HEK293 (cell line): ENCODE data around the gene IRF6.

Source experiments
- BCL11A ChIP-seq: fragments of 450-650 bp; formaldehyde crosslinking; IDR thresholded peaks from 2 replicates; pipeline ENCODE4 v1.5.1; 2016; ENCODE audit warnings: low read depth, missing biosample characterization, missing genetic modification characterization
- CTCF ChIP-seq: fragments of 450-650 bp; formaldehyde crosslinking; IDR thresholded peaks from 2 replicates; pipeline ENCODE4 v1.5.1; 2016; ENCODE audit warnings: missing biosample characterization, missing genetic modification characterization
- FEZF1 ChIP-seq: fragments of 450-650 bp; formaldehyde crosslinking; IDR thresholded peaks from 2 replicates; pipeline ENCODE4 v1.5.1; 2016; ENCODE audit warnings: missing biosample characterization, missing genetic modification characterization
- GFI1B ChIP-seq: fragments of 450-650 bp; formaldehyde crosslinking; IDR thresholded peaks from 2 replicates; pipeline ENCODE4 v1.5.1; 2016; ENCODE audit warnings: missing biosample characterization, missing genetic modification characterization
- GLIS1 ChIP-seq: fragments of 450-650 bp; formaldehyde crosslinking; IDR thresholded peaks from 2 replicates; pipeline ENCODE4 v1.5.1; 2016; ENCODE audit warnings: missing biosample characterization, missing genetic modification characterization
- HOXC10 ChIP-seq: sonication (generic); formaldehyde crosslinking; IDR thresholded peaks from 2 replicates; pipeline ENCODE4 v1.8.1; 2023; ENCODE audit warnings: mild to moderate bottlenecking, missing genetic modification reagents
- REST ChIP-seq: fragments of 450-650 bp; formaldehyde crosslinking; IDR thresholded peaks from 2 replicates; pipeline ENCODE4 v1.5.1; 2016; ENCODE audit warnings: missing biosample characterization, missing genetic modification characterization
- SCRT1 ChIP-seq: fragments of 450-650 bp; formaldehyde crosslinking; IDR thresholded peaks from 2 replicates; pipeline ENCODE4 v1.5.1; 2016; ENCODE audit warnings: missing biosample characterization, missing genetic modification characterization, borderline replicate concordance
- ZBTB7A ChIP-seq: fragments of 450-650 bp; formaldehyde crosslinking; IDR thresholded peaks from 2 replicates; pipeline ENCODE4 v1.5.1; 2016; ENCODE audit warnings: low read depth, missing biosample characterization, missing genetic modification characterization
- ZFP3 ChIP-seq: fragments of 450-650 bp; formaldehyde crosslinking; IDR thresholded peaks from 2 replicates; pipeline ENCODE4 v1.5.1; 2016; ENCODE audit warnings: low read depth, missing biosample characterization, missing genetic modification characterization
- ZFP69B ChIP-seq: fragments of 450-650 bp; formaldehyde crosslinking; IDR thresholded peaks from 2 replicates; pipeline ENCODE4 v1.5.1; 2016; ENCODE audit warnings: missing biosample characterization, missing genetic modification characterization
- ZNF16 ChIP-seq: fragments of 450-650 bp; formaldehyde crosslinking; IDR thresholded peaks from 2 replicates; pipeline ENCODE4 v1.5.1; 2016; ENCODE audit warnings: low read depth, missing biosample characterization, missing genetic modification characterization
- ZNF184 ChIP-seq: fragments of 450-650 bp; IDR thresholded peaks from 2 replicates; pipeline ENCODE4 v1.5.1; 2018; ENCODE audit warnings: missing biosample characterization, mild to moderate bottlenecking, missing genetic modification characterization
- ZNF2 ChIP-seq: fragments of 450-650 bp; formaldehyde crosslinking; IDR thresholded peaks from 2 replicates; pipeline ENCODE4 v1.5.1; 2016; ENCODE audit warnings: missing biosample characterization, missing genetic modification characterization
- ZNF202 ChIP-seq: fragments of 450-650 bp; formaldehyde crosslinking; IDR thresholded peaks from 2 replicates; pipeline ENCODE4 v1.5.1; 2016; ENCODE audit warnings: missing biosample characterization, missing genetic modification characterization, borderline replicate concordance
- ZNF239 ChIP-seq: fragments of 450-650 bp; formaldehyde crosslinking; IDR thresholded peaks from 2 replicates; pipeline ENCODE4 v1.5.1; 2016; ENCODE audit warnings: missing biosample characterization, missing genetic modification characterization
- ZNF26 ChIP-seq: fragments of 450-650 bp; formaldehyde crosslinking; IDR thresholded peaks from 2 replicates; pipeline ENCODE4 v1.5.1; 2016; ENCODE audit warnings: missing biosample characterization, missing genetic modification characterization
- ZNF311 ChIP-seq: fragments of 450-650 bp; formaldehyde crosslinking; IDR thresholded peaks from 2 replicates; pipeline ENCODE4 v1.5.1; 2017; ENCODE audit warnings: missing biosample characterization, missing genetic modification characterization, borderline replicate concordance
- ZNF394 ChIP-seq: fragments of 450-650 bp; formaldehyde crosslinking; IDR thresholded peaks from 2 replicates; pipeline ENCODE4 v1.5.1; 2016; ENCODE audit warnings: missing biosample characterization, missing genetic modification characterization, mild to moderate bottlenecking, moderate library complexity, borderline replicate concordance
- ZNF404 ChIP-seq: fragments of 450-650 bp; formaldehyde crosslinking; IDR thresholded peaks from 2 replicates; pipeline ENCODE4 v1.5.1; 2017; ENCODE audit warnings: missing biosample characterization, missing genetic modification characterization
- ZNF48 ChIP-seq: fragments of 450-650 bp; formaldehyde crosslinking; IDR thresholded peaks from 2 replicates; pipeline ENCODE4 v1.5.1; 2016; ENCODE audit warnings: missing biosample characterization, missing genetic modification characterization
- ZNF510 ChIP-seq: fragments of 450-650 bp; formaldehyde crosslinking; IDR thresholded peaks from 2 replicates; pipeline ENCODE4 v1.5.1; 2018; ENCODE audit warnings: mild to moderate bottlenecking, missing genetic modification characterization, missing biosample characterization; ENCODE audit not compliant: insufficient replicate concordance
- ZNF549 ChIP-seq: fragments of 450-650 bp; IDR thresholded peaks from 2 replicates; pipeline ENCODE4 v1.5.1; 2018; ENCODE audit warnings: missing biosample characterization, missing genetic modification characterization, mild to moderate bottlenecking, inconsistent platforms, moderate library complexity
- ZNF560 ChIP-seq: fragments of 450-650 bp; formaldehyde crosslinking; IDR thresholded peaks from 2 replicates; pipeline ENCODE4 v1.5.1; 2017; ENCODE audit warnings: missing biosample characterization, missing genetic modification characterization, borderline replicate concordance
- ZNF580 ChIP-seq: fragments of 450-650 bp; formaldehyde crosslinking; IDR thresholded peaks from 2 replicates; pipeline ENCODE4 v1.5.1; 2016; ENCODE audit warnings: missing biosample characterization, missing genetic modification characterization
- ZNF585B ChIP-seq: fragments of 450-650 bp; formaldehyde crosslinking; IDR thresholded peaks from 2 replicates; pipeline ENCODE4 v1.5.1; 2016; ENCODE audit warnings: missing biosample characterization, missing genetic modification characterization
- ZNF629 ChIP-seq: fragments of 450-650 bp; formaldehyde crosslinking; IDR thresholded peaks from 2 replicates; pipeline ENCODE4 v1.5.1; 2017; ENCODE audit warnings: missing biosample characterization, missing genetic modification characterization
- ZNF645 ChIP-seq: fragments of 450-650 bp; formaldehyde crosslinking; IDR thresholded peaks from 2 replicates; pipeline ENCODE4; 2016; ENCODE audit warnings: missing biosample characterization, missing genetic modification characterization
- ZNF747 ChIP-seq: fragments of 450-650 bp; formaldehyde crosslinking; IDR thresholded peaks from 2 replicates; pipeline ENCODE4 v1.5.1; 2016; ENCODE audit warnings: missing biosample characterization, missing genetic modification characterization
- ZNF776 ChIP-seq: fragments of 450-650 bp; formaldehyde crosslinking; IDR thresholded peaks from 2 replicates; pipeline ENCODE4 v1.5.0; 2017; ENCODE audit warnings: missing biosample characterization, missing genetic modification characterization, borderline replicate concordance
- ZNF837 ChIP-seq: fragments of 450-650 bp; formaldehyde crosslinking; IDR thresholded peaks from 2 replicates; pipeline ENCODE4 v1.5.1; 2016; ENCODE audit warnings: missing biosample characterization, missing genetic modification characterization
- ZSCAN4 ChIP-seq: fragments of 450-650 bp; formaldehyde crosslinking; IDR thresholded peaks from 2 replicates; pipeline ENCODE4 v1.5.1; 2017; ENCODE audit warnings: missing biosample characterization, missing genetic modification characterization

The IRF6 gene

GRCh38 chr1:209747580-209748262 lies 58.2 kb downstream of the IRF6 start (continued):
- TF ChIP-seq ZNF26 (tag by site-specific recombination): no peak
- TF ChIP-seq HOXC10: no peak
- TF ChIP-seq GFI1B: 0 out of 2 replicates have a peak, but pooled peaks have one; percentile 4
- no peak for TF ChIP-seq ZNF16 (tag by site-specific recombination)
- TF ChIP-seq ZNF394 (tag by site-specific recombination): peak; percentile 60; the same call in 1 of the 2 replicates
- TF ChIP-seq ZNF580: peak; percentile 95
- TF ChIP-seq ZNF239: no peak
- peak; percentile 78 for TF ChIP-seq ZFP69B
- TF ChIP-seq ZNF2 (tag by site-specific recombination): peak; percentile 100
- no peak for TF ChIP-seq ZNF404 (tag by site-specific recombination)
- TF ChIP-seq ZNF747 (tag by site-specific recombination): no peak
- TF ChIP-seq ZNF48 (tag by site-specific recombination): no peak
- TF ChIP-seq REST (tag by site-specific recombination): peak; percentile 71
- no peak for TF ChIP-seq ZNF776 (tag by site-specific recombination)
- no peak for TF ChIP-seq ZNF510
- no peak for TF ChIP-seq ZNF837
- TF ChIP-seq ZNF184 (tag by site-specific recombination): no peak
- no peak for TF ChIP-seq ZNF560 (tag by site-specific recombination)
- TF ChIP-seq ZFP3: no peak
- no peak for TF ChIP-seq ZNF645 (tag by site-specific recombination)
- TF ChIP-seq BCL11A: peak; percentile 71; the same call in 1 of the 2 replicates
- no peak for TF ChIP-seq ZNF549 (tag by site-specific recombination)
- no peak for TF ChIP-seq ZNF585B (tag by site-specific recombination)
- peak; percentile 88 for TF ChIP-seq FEZF1 (tag by site-specific recombination)
- TF ChIP-seq ZSCAN4 (tag by site-specific recombination): no peak; the same call in 1 of the 2 replicates
- no peak; the same call in 1 of the 2 replicates for TF ChIP-seq SCRT1 (tag by site-specific recombination)
- TF ChIP-seq ZNF311: no peak
- peak; percentile 84 for TF ChIP-seq ZNF629
- no peak; the same call in 1 of the 2 replicates for TF ChIP-seq ZBTB7A (tag by site-specific recombination)
- TF ChIP-seq GLIS1: peak; percentile 91
- no peak for TF ChIP-seq ZNF202 (tag by site-specific recombination)
- peak; percentile 98 for TF ChIP-seq CTCF (tag by site-specific recombination)
